Keratinocyte (primary cell): ENCODE results near the gene SIDT2.

Experiments used
- CTCF ChIP-seq, 3 experiments: IDR thresholded peaks in 1 of 3; conservative IDR thresholded peaks in 1 of 3; optimal IDR thresholded peaks in 1 of 3; 2 replicates in 2 of 3; 3 replicates in 1 of 3; pipeline versions ENCODE3 to v1.5.1; 2011; ENCODE audit warnings: low read length in 3 of 3, mild to moderate bottlenecking in 3 of 3, moderate library complexity in 2 of 3, control low read depth in 1 of 3, inconsistent platforms in 1 of 3; ENCODE audit not compliant: insufficient read depth in 2 of 3; ENCODE audit errors: extremely low read depth in 1 of 3
- EZH2 ChIP-seq: IDR thresholded peaks from one replicate; pipeline ENCODE4 v1.6.1; 2012; ENCODE audit warnings: inconsistent platforms, mild to moderate bottlenecking, low read length, moderate library complexity

DNA sequence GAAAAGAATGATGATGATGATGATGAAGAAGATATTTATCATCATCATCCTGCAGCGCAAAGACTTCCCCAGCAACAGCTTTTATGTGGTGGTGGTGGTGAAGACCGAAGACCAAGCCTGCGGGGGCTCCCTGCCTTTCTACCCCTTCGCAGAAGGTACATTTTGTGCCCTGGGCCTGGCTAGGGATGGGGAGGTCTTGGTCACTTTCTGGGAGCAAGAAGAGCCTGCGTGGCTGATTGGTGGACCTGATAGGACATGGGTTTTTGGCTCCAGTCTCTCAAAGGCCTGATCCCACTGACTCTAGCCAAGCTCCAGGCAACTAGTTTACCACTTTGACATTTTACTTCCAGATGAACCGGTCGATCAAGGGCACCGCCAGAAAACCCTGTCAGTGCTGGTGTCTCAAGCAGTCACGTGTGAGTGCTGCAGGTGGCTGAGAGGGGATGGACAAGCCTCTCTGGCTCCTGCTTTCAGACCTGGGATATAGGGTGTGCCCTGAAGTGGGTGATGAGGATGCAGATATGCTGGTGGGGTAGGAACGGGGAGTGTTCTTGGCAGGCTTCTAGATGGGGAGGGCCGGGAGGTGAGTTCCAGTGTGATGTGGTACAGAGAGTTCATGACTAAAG, 5.3 kb downstream of the SIDT2 start:
- TF ChIP-seq CTCF (optimal IDR thresholded peaks at IDR 0.05 in 1 of 3, IDR thresholded peaks at IDR 0.05 in 1 of 3, conservative IDR thresholded peaks at IDR 0.05 in 1 of 3; ENCODE audit: extremely low read depth in 1 of 3, insufficient read depth in 2 of 3, low read length in 3 of 3) (no peak), EZH2 (no peak)
